Measurements from ENCODE around the gene PPM1N.

The PPM1N gene

GRCh38 chr19:45547211-45547770, 49.0 kb downstream of the PPM1N start:
- no peak for DNase-seq

GRCh38 chr19:45547965-45548609, 49.8 kb downstream of the PPM1N start:
- DNase-seq = no peak

Data from stimulated activated CD4-positive, alpha-beta T cell treated with anti-CD3 and anti-CD28 coated beads, Interleukin-1b, Interleukin-23, amount 100 ng/mL, for 48 hours (primary cell).